Measurements from ENCODE around the gene EEIG1. TPM values are rescaled to one million over a fixed set of nuclear protein-coding genes. Genes with fewer than 3 reads are reported as not detected.

The EEIG1 gene
- total and polyA plus RNA-seq, 8 donors: 25.4 to 85.4 (median 62.1) TPM

DNA sequence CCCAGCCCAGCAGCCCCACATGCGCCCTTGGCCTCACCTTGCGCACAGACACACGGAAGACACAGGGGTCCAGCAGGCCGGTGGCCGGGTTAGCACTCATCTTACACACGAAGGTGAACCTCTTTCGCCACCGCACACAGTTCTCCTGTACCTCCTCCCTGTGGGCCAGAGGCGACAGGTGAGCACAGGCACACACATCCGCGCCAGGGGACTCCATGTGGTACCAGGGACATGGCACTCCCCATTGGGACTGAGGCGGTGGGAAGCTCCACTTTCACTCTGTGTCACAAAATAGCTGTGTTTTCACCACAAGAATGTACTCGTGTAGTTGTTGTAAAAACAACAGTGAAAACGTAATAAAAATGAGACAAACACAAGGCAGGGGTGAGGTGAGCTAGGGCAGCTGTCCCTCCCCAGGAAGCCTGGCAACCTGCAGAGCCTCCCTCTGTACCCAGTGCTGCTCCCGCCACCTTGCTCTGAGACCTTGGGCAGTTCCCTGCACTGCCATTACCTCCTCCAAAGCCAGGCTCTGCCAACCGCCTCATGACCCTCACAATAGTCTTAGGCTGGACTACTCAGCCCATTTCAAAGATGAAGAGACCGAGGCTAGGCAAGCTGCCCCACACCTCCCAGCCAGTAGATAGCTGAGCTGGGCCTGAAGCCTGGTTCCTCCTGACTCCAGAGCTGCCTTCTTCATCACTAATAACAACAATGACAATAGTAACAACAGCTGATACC, 26.9 kb downstream of the EEIG1 start:
- Histone ChIP-seq H3K9me3 (no peaks in the 10 kb centered on the region), H3K27ac (peak overlapping the region in 3 of 4 donors; percentile 73 to 85 (median 76)), H3K4me3 (no peak overlapping the region), H3K36me3 (no peaks in the 10 kb centered on the region), H3K4me1 (peaks cover 39 to 56% (median 44%) of the 10 kb centered on the region in 3 donors), H3K27me3 (no peaks in the 10 kb centered on the region)
- TF ChIP-seq, protein P1, sequence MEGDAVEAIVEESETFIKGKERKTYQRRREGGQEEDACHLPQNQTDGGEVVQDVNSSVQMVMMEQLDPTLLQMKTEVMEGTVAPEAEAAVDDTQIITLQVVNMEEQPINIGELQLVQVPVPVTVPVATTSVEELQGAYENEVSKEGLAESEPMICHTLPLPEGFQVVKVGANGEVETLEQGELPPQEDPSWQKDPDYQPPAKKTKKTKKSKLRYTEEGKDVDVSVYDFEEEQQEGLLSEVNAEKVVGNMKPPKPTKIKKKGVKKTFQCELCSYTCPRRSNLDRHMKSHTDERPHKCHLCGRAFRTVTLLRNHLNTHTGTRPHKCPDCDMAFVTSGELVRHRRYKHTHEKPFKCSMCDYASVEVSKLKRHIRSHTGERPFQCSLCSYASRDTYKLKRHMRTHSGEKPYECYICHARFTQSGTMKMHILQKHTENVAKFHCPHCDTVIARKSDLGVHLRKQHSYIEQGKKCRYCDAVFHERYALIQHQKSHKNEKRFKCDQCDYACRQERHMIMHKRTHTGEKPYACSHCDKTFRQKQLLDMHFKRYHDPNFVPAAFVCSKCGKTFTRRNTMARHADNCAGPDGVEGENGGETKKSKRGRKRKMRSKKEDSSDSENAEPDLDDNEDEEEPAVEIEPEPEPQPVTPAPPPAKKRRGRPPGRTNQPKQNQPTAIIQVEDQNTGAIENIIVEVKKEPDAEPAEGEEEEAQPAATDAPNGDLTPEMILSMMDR (IDR thresholded peaks at IDR 0.05): no peak
- no peak for ATAC-seq
- intact Hi-C loops (cut with DNase I): no loop called here
- WGBS, 2 donors: 82 to 83% methylated on average over 17 of the region's 17 CpGs
- DNase-seq: peak in 2 of 6 donors; percentile 46 to 64
- no peak for FAIRE-seq

DNA sequence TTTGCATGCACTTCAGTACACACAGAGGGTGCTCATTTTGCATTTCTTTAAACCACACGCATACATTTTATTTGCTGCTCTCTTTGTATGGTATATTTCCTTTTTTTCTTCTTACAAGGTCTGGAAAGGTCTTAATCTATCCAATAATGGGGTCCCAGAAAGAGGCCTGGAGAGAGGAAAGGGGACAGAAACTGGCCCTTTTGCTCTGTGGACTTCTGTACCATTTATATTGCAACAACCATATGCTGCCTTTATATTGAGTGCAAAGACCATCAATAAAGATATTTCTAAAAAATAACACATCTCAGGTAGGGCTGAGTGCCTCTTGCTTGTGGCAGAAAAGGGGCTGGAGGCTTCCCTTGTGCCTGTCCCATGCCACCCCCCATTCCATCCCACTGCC, 27.6 kb downstream of the EEIG1 start:
- no peaks in the 10 kb centered on the region for H3K36me3 ChIP-seq
- no peak for DNase-seq
- H3K4me1 ChIP-seq: peaks cover 39 to 56% (median 44%) of the 10 kb centered on the region in 3 donors
- no peak overlapping the region for H3K27ac ChIP-seq
- ATAC-seq: no peak
- no peak for FAIRE-seq
- intact Hi-C loops (cut with DNase I): no loop called here
- 95 to 96% methylated on average over 1 of the region's 1 CpG for WGBS, 2 donors
- H3K4me3 ChIP-seq: no peak overlapping the region
- H3K9me3 ChIP-seq: no peaks in the 10 kb centered on the region
- H3K27me3 ChIP-seq: no peaks in the 10 kb centered on the region
- TF ChIP-seq, protein P1 (IDR thresholded peaks at IDR 0.05): no peak

DNA sequence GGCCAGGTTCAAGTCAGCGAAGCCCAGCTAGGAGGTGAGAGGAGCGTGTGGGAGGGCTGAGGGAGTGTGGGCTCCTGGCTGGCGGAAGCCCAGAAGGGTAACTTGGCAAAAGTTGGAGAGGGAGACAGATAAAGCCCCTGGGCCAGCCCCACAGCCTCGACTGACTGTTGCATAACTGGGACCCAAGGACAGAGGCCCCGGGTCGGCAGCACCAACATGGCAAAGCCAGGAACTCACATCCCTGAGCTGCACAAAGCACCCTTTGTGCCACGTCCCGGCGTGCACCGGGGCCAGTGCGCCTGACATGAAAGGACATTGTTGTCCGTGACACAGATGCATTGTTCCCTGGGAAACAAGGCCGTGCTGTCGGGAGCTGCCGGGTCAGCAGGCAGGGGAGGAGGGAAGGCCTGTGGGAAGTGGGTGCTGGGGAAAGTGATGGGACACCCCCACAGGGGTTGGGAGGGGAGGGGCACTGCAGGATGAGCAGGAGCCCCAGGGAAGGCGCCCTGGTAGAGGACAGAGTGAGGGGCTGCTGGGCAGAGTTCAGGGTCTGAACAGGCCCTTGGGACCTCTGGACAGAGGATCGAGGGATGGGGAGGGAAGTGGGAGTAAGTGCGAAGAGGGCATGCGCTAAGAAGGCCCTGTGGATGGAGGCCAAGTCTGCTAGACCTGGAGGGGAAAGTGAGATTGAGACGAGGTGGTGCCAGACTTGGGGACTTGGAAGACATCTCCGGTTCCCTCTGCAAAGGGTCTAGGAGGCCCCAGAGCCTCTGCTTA, 30.1 kb downstream of the EEIG1 start:
- Histone ChIP-seq H3K27ac (peak overlapping the region; percentile 59 to 81 (median 70)), H3K4me1 (peaks cover 37 to 48% (median 39%) of the 10 kb centered on the region in 3 donors), H3K27me3 (no peaks in the 10 kb centered on the region), H3K4me3 (no peak overlapping the region), H3K36me3 (no peaks in the 10 kb centered on the region), H3K9me3 (no peaks in the 10 kb centered on the region)
- DNase-seq (peak; percentile 70 to 94 (median 80)), ATAC-seq (peak; percentile 44 to 79 (median 65)), FAIRE-seq (no peak)
- TF ChIP-seq, protein P1 (IDR thresholded peaks at IDR 0.05): no peak
- WGBS, 2 donors: 30 to 37% methylated on average over 21 of the region's 21 CpGs
- intact Hi-C loops (cut with DNase I): no loop called here

DNA sequence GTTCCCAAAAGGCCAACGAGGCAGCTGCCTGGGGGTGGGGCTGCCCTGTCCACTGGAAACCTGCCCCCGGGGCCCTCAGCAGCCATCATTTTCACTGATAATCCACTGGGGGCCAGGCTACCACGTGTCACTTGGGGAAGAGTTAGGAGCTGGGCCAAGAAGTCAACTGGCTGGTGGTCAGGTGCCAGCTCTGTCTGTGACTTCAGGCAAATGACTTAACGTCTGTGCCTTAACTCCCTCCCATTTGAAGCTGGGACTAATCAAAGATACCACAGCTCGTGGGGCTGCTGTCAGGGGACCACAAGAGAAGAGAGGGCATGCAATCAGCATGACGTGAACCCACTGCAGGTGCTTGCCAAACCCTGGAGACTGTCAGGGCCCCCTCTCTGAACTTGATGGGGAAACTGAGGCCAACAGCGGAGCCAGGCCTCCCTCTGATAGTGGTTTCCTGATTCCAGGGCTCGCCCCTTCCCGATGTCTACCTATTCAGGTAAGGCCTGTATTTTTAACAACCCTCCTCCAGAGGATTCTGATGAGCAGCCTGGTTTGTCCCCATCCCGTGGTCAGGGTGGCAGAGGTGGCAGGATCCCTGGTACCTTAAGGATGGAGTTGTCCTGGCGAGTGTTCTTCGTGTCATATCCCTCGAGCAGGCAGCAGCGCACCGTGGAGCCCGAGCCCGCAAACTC, 30.8 kb downstream of the EEIG1 start:
- intact Hi-C loops (cut with DNase I): no loop called here
- WGBS, 2 donors: 47 to 50% methylated on average over 17 of the region's 17 CpGs
- DNase-seq (peak in 3 of 6 donors; percentile 58 to 64 (median 60)), ATAC-seq (peak in 3 of 4 donors; percentile 22 to 58 (median 26)), FAIRE-seq (no peak)
- H3K27me3 ChIP-seq: no peaks in the 10 kb centered on the region
- peaks cover 30 to 42% (median 35%) of the 10 kb centered on the region in 3 donors for H3K4me1 ChIP-seq
- H3K27ac ChIP-seq: peak overlapping the region; percentile 59 to 81 (median 70)
- H3K36me3 ChIP-seq: peaks cover under 1 to 7% (median 4%) of the 10 kb centered on the region in 3 donors
- no peaks in the 10 kb centered on the region for H3K9me3 ChIP-seq
- no peak overlapping the region for H3K4me3 ChIP-seq
- TF ChIP-seq, protein P1 (IDR thresholded peaks at IDR 0.05): no peak

Measured in pancreas (tissue), 10 donors.